ENCODE data around the gene KCNV2.

Gene KCNV2

GRCh38 chr9:2717385-2717784, at the start of gene KCNV2:
KCNV2 (plus strand) TSS chr9:2717510; CDS start chr9:2717740, 230 bp downstream.
- Mint-ChIP-seq H3K4me3 (no peak within 1 kb of the TSS), H3K27me3 (no peaks in the 10 kb centered on the region), H3K27ac (no peak within 1 kb of the TSS), H3K9me3 (ENCODE audit: low read depth) (peaks cover 8% of the 10 kb centered on the region), H3K4me1 (ENCODE audit: low read depth) (no peaks in the 10 kb centered on the region), H3K36me3 (peaks cover 24% of the 10 kb centered on the region)

- Mint-ChIP-seq H3K9me3 (ENCODE audit: low read depth) (no peaks in the 10 kb centered on the region), H3K36me3 (peaks cover under 1% of the 10 kb centered on the region), H3K27me3 (no peaks in the 10 kb centered on the region), H3K4me3 (no peak overlapping the region), H3K4me1 (ENCODE audit: low read depth) (peaks cover 5% of the 10 kb centered on the region), H3K27ac (no peak overlapping the region)
These were observed 44.1 kb upstream of the KCNV2 start for GRCh38 chr9:2673161-2673560.

- H3K27me3 Mint-ChIP-seq: no peaks in the 10 kb centered on the region
- H3K4me1 Mint-ChIP-seq (ENCODE audit: low read depth): peaks cover 5% of the 10 kb centered on the region
- no peaks in the 10 kb centered on the region for H3K36me3 Mint-ChIP-seq
- no peak overlapping the region for H3K27ac Mint-ChIP-seq
- H3K9me3 Mint-ChIP-seq (ENCODE audit: low read depth): no peaks in the 10 kb centered on the region
- no peak overlapping the region for H3K4me3 Mint-ChIP-seq
These were observed 43.0 kb upstream of the KCNV2 start for GRCh38 chr9:2674141-2674824.

GRCh38 chr9:2675834-2676233, 41.5 kb upstream of the KCNV2 start:
- Mint-ChIP-seq H3K27ac (no peak overlapping the region), H3K27me3 (no peaks in the 10 kb centered on the region), H3K9me3 (ENCODE audit: low read depth) (no peaks in the 10 kb centered on the region), H3K4me3 (no peak overlapping the region), H3K4me1 (ENCODE audit: low read depth) (peaks cover 5% of the 10 kb centered on the region), H3K36me3 (peaks cover 3% of the 10 kb centered on the region)

GRCh38 chr9:2676466-2676865, 40.8 kb upstream of the KCNV2 start:
- Mint-ChIP-seq H3K27me3 (no peaks in the 10 kb centered on the region), H3K4me3 (no peak overlapping the region), H3K27ac (no peak overlapping the region), H3K36me3 (peaks cover 3% of the 10 kb centered on the region), H3K9me3 (ENCODE audit: low read depth) (no peaks in the 10 kb centered on the region), H3K4me1 (ENCODE audit: low read depth) (peaks cover 5% of the 10 kb centered on the region)

GRCh38 chr9:2677915-2678889, 39.1 kb upstream of the KCNV2 start:
- Mint-ChIP-seq H3K4me3 (no peak overlapping the region), H3K36me3 (peaks cover 3% of the 10 kb centered on the region), H3K4me1 (ENCODE audit: low read depth) (peaks cover 5% of the 10 kb centered on the region), H3K27me3 (no peaks in the 10 kb centered on the region), H3K27ac (no peak overlapping the region), H3K9me3 (ENCODE audit: low read depth) (no peaks in the 10 kb centered on the region)

- Mint-ChIP-seq H3K4me1 (ENCODE audit: low read depth) (peaks cover 5% of the 10 kb centered on the region), H3K27me3 (no peaks in the 10 kb centered on the region), H3K36me3 (peaks cover 3% of the 10 kb centered on the region), H3K4me3 (no peak overlapping the region), H3K27ac (no peak overlapping the region), H3K9me3 (ENCODE audit: low read depth) (no peaks in the 10 kb centered on the region)
These were observed 38.3 kb upstream of the KCNV2 start for GRCh38 chr9:2679011-2679410.

GRCh38 chr9:2681981-2682380, 35.3 kb upstream of the KCNV2 start:
- H3K9me3 Mint-ChIP-seq (ENCODE audit: low read depth): no peaks in the 10 kb centered on the region
- no peaks in the 10 kb centered on the region for H3K4me1 Mint-ChIP-seq (ENCODE audit: low read depth)
- peaks cover 4% of the 10 kb centered on the region for H3K36me3 Mint-ChIP-seq
- no peak overlapping the region for H3K27ac Mint-ChIP-seq
- no peak overlapping the region for H3K4me3 Mint-ChIP-seq
- H3K27me3 Mint-ChIP-seq: no peaks in the 10 kb centered on the region

GRCh38 chr9:2686911-2687310, 30.4 kb upstream of the KCNV2 start:
- no peaks in the 10 kb centered on the region for H3K4me1 Mint-ChIP-seq (ENCODE audit: low read depth)
- H3K27me3 Mint-ChIP-seq: no peaks in the 10 kb centered on the region
- no peak overlapping the region for H3K27ac Mint-ChIP-seq
- no peaks in the 10 kb centered on the region for H3K9me3 Mint-ChIP-seq (ENCODE audit: low read depth)
- no peak overlapping the region for H3K4me3 Mint-ChIP-seq
- H3K36me3 Mint-ChIP-seq: peaks cover 6% of the 10 kb centered on the region

- Mint-ChIP-seq H3K27ac (no peak overlapping the region), H3K4me3 (no peak overlapping the region), H3K4me1 (ENCODE audit: low read depth) (no peaks in the 10 kb centered on the region), H3K9me3 (ENCODE audit: low read depth) (no peaks in the 10 kb centered on the region), H3K36me3 (peaks cover 8% of the 10 kb centered on the region), H3K27me3 (no peaks in the 10 kb centered on the region)
These were observed 28.7 kb upstream of the KCNV2 start for GRCh38 chr9:2688636-2689035.

GRCh38 chr9:2691212-2691611, 26.1 kb upstream of the KCNV2 start:
- H3K9me3 Mint-ChIP-seq (ENCODE audit: low read depth): no peaks in the 10 kb centered on the region
- H3K36me3 Mint-ChIP-seq: peaks cover 9% of the 10 kb centered on the region
- no peaks in the 10 kb centered on the region for H3K4me1 Mint-ChIP-seq (ENCODE audit: low read depth)
- no peak overlapping the region for H3K27ac Mint-ChIP-seq
- H3K27me3 Mint-ChIP-seq: no peaks in the 10 kb centered on the region
- no peak overlapping the region for H3K4me3 Mint-ChIP-seq

- Mint-ChIP-seq H3K27me3 (no peaks in the 10 kb centered on the region), H3K27ac (no peak overlapping the region), H3K9me3 (ENCODE audit: low read depth) (no peaks in the 10 kb centered on the region)
These were observed 25.7 kb upstream of the KCNV2 start for GRCh38 chr9:2691626-2692025.

GRCh38 chr9:2693056-2693455, 24.3 kb upstream of the KCNV2 start:
- Mint-ChIP-seq H3K4me3 (no peak overlapping the region), H3K36me3 (peaks cover 9% of the 10 kb centered on the region), H3K9me3 (ENCODE audit: low read depth) (no peaks in the 10 kb centered on the region), H3K27me3 (no peaks in the 10 kb centered on the region), H3K27ac (peak overlapping the region; percentile 31), H3K4me1 (ENCODE audit: low read depth) (no peaks in the 10 kb centered on the region)

More at GRCh38 chr9:2691626-2692025, 25.7 kb upstream of the KCNV2 start:
- H3K4me3 Mint-ChIP-seq: no peak overlapping the region
- peaks cover 9% of the 10 kb centered on the region for H3K36me3 Mint-ChIP-seq
- H3K4me1 Mint-ChIP-seq (ENCODE audit: low read depth): no peaks in the 10 kb centered on the region

- Mint-ChIP-seq H3K9me3 (ENCODE audit: low read depth) (no peaks in the 10 kb centered on the region), H3K27ac (no peak overlapping the region), H3K36me3 (peaks cover 9% of the 10 kb centered on the region), H3K4me1 (ENCODE audit: low read depth) (no peaks in the 10 kb centered on the region), H3K4me3 (no peak overlapping the region), H3K27me3 (no peaks in the 10 kb centered on the region)
These were observed 19.8 kb upstream of the KCNV2 start for GRCh38 chr9:2697492-2697891.

- no peak overlapping the region for H3K27ac Mint-ChIP-seq
- no peaks in the 10 kb centered on the region for H3K27me3 Mint-ChIP-seq
- no peak overlapping the region for H3K4me3 Mint-ChIP-seq
- H3K9me3 Mint-ChIP-seq (ENCODE audit: low read depth): no peaks in the 10 kb centered on the region
- H3K4me1 Mint-ChIP-seq (ENCODE audit: low read depth): no peaks in the 10 kb centered on the region
- H3K36me3 Mint-ChIP-seq: peaks cover 9% of the 10 kb centered on the region
These were observed 16.9 kb upstream of the KCNV2 start for GRCh38 chr9:2700398-2700797.
